K562 (cell line): ENCODE measurements around the gene ZNF609. TPM values are rescaled to one million over a fixed set of nuclear protein-coding genes. Genes with fewer than 3 reads are reported as not detected.

Experiments used
- ATAC-seq: fragments of 200-7000 bp; cut with Tn5 transposase; 3 replicates; pipeline ENCODE4 v1.9.1; 2020; ENCODE audit warnings: moderate library complexity
- BruUV-seq: library from RNA; stranded (reverse); fragments of 400-500 nt; replicated peaks from 2 replicates; lab custom pipeline; 2021; lab: Mats Ljungman, UMichigan
- CTCF ChIA-PET: fragments of 300-600 bp; formaldehyde crosslinking; extraction: SDS; loops from one replicate; lab custom pipeline; 2021; ENCODE audit warnings: low intra/inter-chr PET ratio; lab: Yijun Ruan, JAX
- POLR2A ChIA-PET: fragments of 300-600, 350-650 bp; sonication (Branson Sonifier 250); formaldehyde crosslinking; extraction: SDS; loops from one replicate; lab custom pipeline; 2021; ENCODE audit warnings: antibody characterized with exemption, inconsistent platforms; lab: Yijun Ruan, JAX
- DNase-seq, 4 experiments: peaks; one replicate each; pipeline versions ENCODE4 v3.0.0 to v3.0.0-alpha.2; 2011 to 2018; ENCODE audit warnings: low spot score in 3 of 4, mixed read lengths in 3 of 4; ENCODE audit errors: extremely low read depth in 1 of 4
- FAIRE-seq: peaks from 2 replicates; lab custom pipeline; 2011; peaks lifted over from hg19 to GRCh38; lab: Jason Lieb, UNC
- H2AFZ ChIP-seq: 2 replicates; pipeline ENCODE4 v1.6.0; 2011; ENCODE audit warnings: low read depth, low read length, control low read depth, inconsistent platforms
- H3K27ac ChIP-seq: fragments of 200-600 bp; 3 replicates; pipeline ENCODE4 v1.8.0; 2011; ENCODE audit warnings: low read depth, mild to moderate bottlenecking, control low read depth, inconsistent platforms, low read length, moderate library complexity, mixed read lengths; ENCODE audit errors: extremely low read depth
- H3K27me3 ChIP-seq, 2 experiments: fragments of 300-600 bp in 1 of 2; 2 replicates in 1 of 2; 3 replicates in 1 of 2; pipeline versions ENCODE4 v1.6.0 to v1.8.0; 2011; ENCODE audit warnings: inconsistent platforms in 2 of 2, low read length in 2 of 2, mild to moderate bottlenecking in 1 of 2, mixed read lengths in 1 of 2, moderate library complexity in 1 of 2; ENCODE audit not compliant: control insufficient read depth in 2 of 2, insufficient read depth in 2 of 2
- H3K36me3 ChIP-seq: fragments of 300-600 bp; 3 replicates; pipeline ENCODE4 v1.8.0; 2011; ENCODE audit warnings: mild to moderate bottlenecking, low read length, inconsistent platforms; ENCODE audit not compliant: control insufficient read depth, insufficient read depth
- H3K4me1 ChIP-seq, 2 experiments: fragments of 200-600 bp in 1 of 2; replicated peaks in 1 of 2; 2 replicates in 1 of 2; 3 replicates in 1 of 2; pipeline versions ENCODE4 v1.5.1 to v1.8.0; 2011; ENCODE audit warnings: inconsistent platforms in 2 of 2, low read length in 2 of 2, mild to moderate bottlenecking in 1 of 2, mixed read lengths in 1 of 2, moderate library complexity in 1 of 2; ENCODE audit not compliant: control insufficient read depth in 2 of 2, insufficient read depth in 2 of 2
- H3K4me2 ChIP-seq: 2 replicates; pipeline ENCODE4 v1.6.1; 2011; ENCODE audit warnings: low read length, control low read depth, inconsistent platforms, mixed read lengths; ENCODE audit not compliant: insufficient read depth
- H3K4me3 ChIP-seq: fragments of 200-600 bp; sonication (generic), shearing (Covaris generic); 2 replicates; pipeline ENCODE4 v1.5.1; 2016; ENCODE audit warnings: control low read depth, inconsistent platforms
- H3K79me2 ChIP-seq: fragments of 200-600 bp; 3 replicates; pipeline ENCODE4 v1.8.0; 2011; ENCODE audit warnings: low read length, inconsistent platforms; ENCODE audit not compliant: control insufficient read depth, insufficient read depth
- H3K9ac ChIP-seq, 2 experiments: 2 replicates each; pipeline versions ENCODE4 v1.6.0 to v1.6.1; 2011; ENCODE audit warnings: low read depth in 2 of 2, low read length in 2 of 2, control low read depth in 1 of 2, inconsistent platforms in 1 of 2, mild to moderate bottlenecking in 1 of 2, mixed read lengths in 1 of 2; ENCODE audit not compliant: insufficient read depth in 1 of 2
- H3K9me1 ChIP-seq: one replicate; pipeline ENCODE4 v1.6.0; 2011; ENCODE audit warnings: inconsistent platforms, mild to moderate bottlenecking, low read length, moderate library complexity; ENCODE audit not compliant: control insufficient read depth, insufficient read depth
- H3K9me3 ChIP-seq: replicated peaks from 2 replicates; pipeline ENCODE4 v1.5.1; 2011; ENCODE audit warnings: low read depth, low read length, inconsistent platforms; ENCODE audit not compliant: control insufficient read depth, insufficient read depth
- H4K20me1 ChIP-seq: replicated peaks from 2 replicates; pipeline ENCODE4 v1.6.1; 2011; ENCODE audit warnings: low read length, inconsistent platforms, mixed read lengths; ENCODE audit not compliant: control insufficient read depth, insufficient read depth
- ZNF146 ChIP-seq: IDR thresholded peaks from one replicate; pipeline ENCODE4 v1.6.1; 2018; ENCODE audit warnings: missing compliant biosample characterization; ENCODE audit not compliant: unreplicated experiment
- WGBS: fragments of 100-300 bp; shearing (Covaris generic); methylation state at CpG from one replicate; pipeline ENCODE4 v1.1.6; 2016; ENCODE audit warnings: low coverage, mixed read lengths; ENCODE audit not compliant: insufficient coverage; ENCODE audit errors: missing lambda C conversion rate; 5-methylcytosine and 5-hydroxymethylcytosine counted together
- in situ Hi-C: fragments of 300-500 bp; cut with MboI; formaldehyde crosslinking; loops from 4 replicates; pipeline ENCODE4 v1.15.0; 2018; ENCODE audit warnings: inconsistent platforms, mixed read lengths
- intact Hi-C: fragments of 100-400 bp; cut with micrococcal nuclease; formaldehyde crosslinking; loops from 2 replicates; pipeline ENCODE4 v1.14.2; 2022
- polyA plus RNA-seq, 8 experiments: library from polyadenylated mRNA; depleted of rRNA in 4 of 8; stranded (reverse) in 5 of 8; unstranded in 3 of 8; fragments of >200 nt; fragmentation: Nextera tagmentation in 2 of 8; fragmentation: Illumina TruSeq in 1 of 8; extraction: Ambion mirVana in 2 of 8; extraction: Trizol in 1 of 8; gene quantifications; 2 replicates each; pipeline versions ENCODE4 v1.2.1 to v1.2.3, GENCODE V29; 2011 to 2014; ENCODE audit warnings: inconsistent platforms in 1 of 8, missing spikeins in 1 of 8
- total RNA-seq, 7 experiments: library from RNA; depleted of rRNA in 6 of 7; stranded (reverse); fragments of >200 nt in 6 of 7; fragmentation: Illumina TruSeq in 2 of 7; extraction: Trizol in 2 of 7; gene quantifications; 2 replicates each; pipeline versions ENCODE4 v1.2.1 to v1.2.3, GENCODE V29; 2011 to 2021; ENCODE audit warnings: low replicate concordance in 1 of 7
- TF ChIP-seq, protein P1 (sequence below): fragments of 200-800 bp; sonication (Bioruptor generic); IDR thresholded peaks from 2 replicates; pipeline ENCODE4 v1.6.1; 2016; ENCODE audit warnings: missing genetic modification characterization, missing compliant biosample characterization

Gene ZNF609
- total and polyA plus RNA-seq, 9 of the 15 experiments (the other 6 are each of a cell fraction or from before 2014, with no cell fraction given), result 3.0 to 38.7 (median 17.8) TPM

DNA sequence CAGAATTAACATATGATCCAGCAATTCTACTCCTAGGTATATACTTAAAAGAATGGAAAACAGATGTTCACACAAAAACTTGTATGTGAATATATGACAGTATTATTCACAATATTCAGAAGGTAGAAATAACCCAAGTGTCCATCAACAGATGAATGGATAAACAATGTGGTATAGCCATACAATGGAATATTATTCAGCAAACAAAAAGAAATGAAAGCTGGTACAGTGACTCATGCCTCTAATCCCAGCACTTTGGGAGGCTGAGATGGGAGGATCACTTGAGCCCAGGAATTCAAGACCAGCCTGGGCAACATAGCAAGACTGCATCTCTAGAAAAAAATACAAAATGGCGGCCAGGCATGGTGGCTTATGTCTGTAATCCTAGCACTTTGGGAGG, 185.6 kb downstream of the ZNF609 start:
- Histone ChIP-seq H2AFZ (no peak overlapping the region), H3K4me3 (no peak overlapping the region), H4K20me1 (no peaks in the 10 kb centered on the region), H3K27me3 (no peaks in the 10 kb centered on the region), H3K27ac (no peak overlapping the region), H3K4me1 (no peaks in the 10 kb centered on the region; a peak in 1 of 5 replicates), H3K4me2 (no peak overlapping the region), H3K9me1 (no peaks in the 10 kb centered on the region), H3K36me3 (no peaks in the 10 kb centered on the region), H3K9ac (no peak overlapping the region), H3K9me3 (no peaks in the 10 kb centered on the region), H3K79me2 (peaks cover 15% of the 10 kb centered on the region; the same call in 2 of the 3 replicates)
- in situ Hi-C loops, result no loop called here
- ChIA-PET CTCF (no interaction called here), POLR2A (interaction anchor here (0.5 kb wide), 1 partner anchor 41 kb away, joined by 3 read pairs; no protein-coding TSS in a partner anchor)
- intact Hi-C loops, result no loop called here
- WGBS, result 92% methylated on average over 1 of the region's 1 CpG
- DNase-seq (no peak), ATAC-seq (no peak)
- BruUV-seq, result no TSS peak
- peak; percentile 39 for TF ChIP-seq ZNF146 (CRISPR knock-in tag)
- TF ChIP-seq, protein P1, sequence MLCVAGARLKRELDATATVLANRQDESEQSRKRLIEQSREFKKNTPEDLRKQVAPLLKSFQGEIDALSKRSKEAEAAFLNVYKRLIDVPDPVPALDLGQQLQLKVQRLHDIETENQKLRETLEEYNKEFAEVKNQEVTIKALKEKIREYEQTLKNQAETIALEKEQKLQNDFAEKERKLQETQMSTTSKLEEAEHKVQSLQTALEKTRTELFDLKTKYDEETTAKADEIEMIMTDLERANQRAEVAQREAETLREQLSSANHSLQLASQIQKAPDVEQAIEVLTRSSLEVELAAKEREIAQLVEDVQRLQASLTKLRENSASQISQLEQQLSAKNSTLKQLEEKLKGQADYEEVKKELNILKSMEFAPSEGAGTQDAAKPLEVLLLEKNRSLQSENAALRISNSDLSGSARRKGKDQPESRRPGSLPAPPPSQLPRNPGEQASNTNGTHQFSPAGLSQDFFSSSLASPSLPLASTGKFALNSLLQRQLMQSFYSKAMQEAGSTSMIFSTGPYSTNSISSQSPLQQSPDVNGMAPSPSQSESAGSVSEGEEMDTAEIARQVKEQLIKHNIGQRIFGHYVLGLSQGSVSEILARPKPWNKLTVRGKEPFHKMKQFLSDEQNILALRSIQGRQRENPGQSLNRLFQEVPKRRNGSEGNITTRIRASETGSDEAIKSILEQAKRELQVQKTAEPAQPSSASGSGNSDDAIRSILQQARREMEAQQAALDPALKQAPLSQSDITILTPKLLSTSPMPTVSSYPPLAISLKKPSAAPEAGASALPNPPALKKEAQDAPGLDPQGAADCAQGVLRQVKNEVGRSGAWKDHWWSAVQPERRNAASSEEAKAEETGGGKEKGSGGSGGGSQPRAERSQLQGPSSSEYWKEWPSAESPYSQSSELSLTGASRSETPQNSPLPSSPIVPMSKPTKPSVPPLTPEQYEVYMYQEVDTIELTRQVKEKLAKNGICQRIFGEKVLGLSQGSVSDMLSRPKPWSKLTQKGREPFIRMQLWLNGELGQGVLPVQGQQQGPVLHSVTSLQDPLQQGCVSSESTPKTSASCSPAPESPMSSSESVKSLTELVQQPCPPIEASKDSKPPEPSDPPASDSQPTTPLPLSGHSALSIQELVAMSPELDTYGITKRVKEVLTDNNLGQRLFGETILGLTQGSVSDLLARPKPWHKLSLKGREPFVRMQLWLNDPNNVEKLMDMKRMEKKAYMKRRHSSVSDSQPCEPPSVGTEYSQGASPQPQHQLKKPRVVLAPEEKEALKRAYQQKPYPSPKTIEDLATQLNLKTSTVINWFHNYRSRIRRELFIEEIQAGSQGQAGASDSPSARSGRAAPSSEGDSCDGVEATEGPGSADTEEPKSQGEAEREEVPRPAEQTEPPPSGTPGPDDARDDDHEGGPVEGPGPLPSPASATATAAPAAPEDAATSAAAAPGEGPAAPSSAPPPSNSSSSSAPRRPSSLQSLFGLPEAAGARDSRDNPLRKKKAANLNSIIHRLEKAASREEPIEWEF (CRISPR knock-in tag), result no peak
- TF ChIP-seq, all 486 proteins: peak for 1
- FAIRE-seq, result no peak
